Mesodermal cell (in vitro differentiated cells): ENCODE measurements around the gene MZT2B.
"Not testable (repeated sequence)": the region's sequence is repeated elsewhere in the genome, so short reads cannot be mapped to it uniquely, and the experiment has no call there.

Experiments
- H3K27ac ChIP-seq: 2 replicates; pipeline ENCODE4 v1.7.0; 2013; ENCODE audit warnings: mild to moderate bottlenecking, low read depth, low read length, moderate library complexity; ENCODE audit not compliant: severe bottlenecking
- H3K36me3 ChIP-seq: 2 replicates; pipeline ENCODE4 v1.7.1; 2013; ENCODE audit warnings: mild to moderate bottlenecking, low read length, moderate library complexity; ENCODE audit not compliant: control insufficient read depth, insufficient read depth
- H3K4me1 ChIP-seq: one replicate; pipeline ENCODE4 v1.7.1; 2013; ENCODE audit warnings: mild to moderate bottlenecking, low read length; ENCODE audit not compliant: insufficient read depth, control insufficient read depth, poor library complexity, severe bottlenecking
- H3K4me3 ChIP-seq: 2 replicates; pipeline ENCODE4 v1.7.0; 2013; ENCODE audit warnings: low read length, control low read depth, mild to moderate bottlenecking; ENCODE audit not compliant: insufficient read depth, poor library complexity, severe bottlenecking; ENCODE audit errors: extremely low read depth
- H3K9me3 ChIP-seq: 2 replicates; pipeline ENCODE4 v1.7.1; 2013; ENCODE audit warnings: mild to moderate bottlenecking, low read length, moderate library complexity; ENCODE audit not compliant: control insufficient read depth
- WGBS, 2 experiments: methylation state at CpG; one replicate each; pipeline ENCODE4 v1.1.5; 2013; ENCODE audit warnings: missing lambda C conversion rate in 2 of 2; ENCODE audit not compliant: insufficient coverage in 2 of 2; 5-methylcytosine and 5-hydroxymethylcytosine counted together

The MZT2B gene

DNA sequence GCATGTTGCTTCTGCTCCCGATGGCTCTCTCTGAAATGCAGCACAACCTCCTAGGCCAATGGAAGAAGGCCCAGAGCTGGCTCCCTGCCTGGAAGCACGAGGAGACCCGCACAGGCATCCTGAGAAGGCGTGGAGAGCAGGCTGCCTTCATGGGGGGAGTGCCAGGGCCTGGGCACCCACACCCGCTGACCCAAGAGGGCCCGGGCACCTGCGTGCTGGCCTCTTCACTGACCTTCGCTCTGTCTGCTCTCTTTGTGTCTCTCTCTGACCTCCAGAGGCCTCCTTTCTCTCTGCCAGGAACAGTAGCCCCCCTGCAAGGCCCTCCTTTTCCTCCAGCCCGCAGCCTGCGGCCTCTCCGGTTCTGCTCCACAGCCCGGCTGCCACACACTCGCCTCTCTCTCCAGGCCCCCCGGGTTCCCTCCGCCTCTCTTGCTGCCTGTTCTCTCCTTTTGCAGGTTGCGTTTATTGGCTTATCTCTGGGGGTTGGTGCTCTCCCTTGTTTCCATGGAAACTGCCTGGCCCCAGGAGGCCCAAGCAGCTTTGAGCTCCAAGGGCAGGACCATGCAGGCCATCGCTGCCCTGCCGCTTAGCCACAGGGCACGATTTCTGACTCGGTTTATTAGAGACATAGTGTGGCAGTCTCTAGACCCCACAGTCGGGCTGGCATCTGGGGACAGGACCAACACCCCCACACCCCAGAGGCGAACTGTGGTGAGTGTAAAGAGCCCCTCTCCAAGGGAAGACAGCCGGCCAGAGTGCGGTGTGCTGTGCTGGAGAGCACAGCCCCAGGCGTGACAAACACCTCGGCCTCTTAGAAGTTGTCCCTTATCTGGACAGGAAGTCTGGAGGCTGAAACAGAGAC is 1.7 kb downstream of the MZT2B start:
- 76 to 87% methylated on average over 18 to 23 of the region's 26 CpGs for WGBS, 2 experiments
- Histone ChIP-seq H3K9me3 (no peaks in the 10 kb centered on the region), H3K4me1 (peaks cover 13% of the 10 kb centered on the region), H3K36me3 (peaks cover 21% of the 10 kb centered on the region), H3K4me3 (peak overlapping the region; percentile 86), H3K27ac (no peak overlapping the region)

DNA sequence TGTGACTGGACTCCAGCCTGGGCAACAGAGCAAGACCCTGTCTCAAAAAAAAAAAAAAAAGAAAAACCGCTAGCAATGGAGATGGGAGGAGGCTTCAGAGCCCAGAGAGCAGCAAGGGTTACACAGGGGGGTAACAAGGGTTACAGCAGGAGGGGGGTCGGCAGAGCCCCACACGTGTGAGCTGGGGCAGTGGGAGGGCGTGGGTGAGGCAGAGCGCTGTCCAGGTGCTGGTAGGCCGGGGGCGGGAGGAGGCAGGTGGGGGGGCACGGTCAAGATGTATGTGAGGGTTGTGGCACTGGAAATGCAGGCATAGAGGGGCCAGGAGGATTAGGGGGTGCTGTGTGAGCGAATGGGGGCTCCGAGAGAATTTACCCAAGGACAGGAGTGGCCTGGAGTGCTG is 3.4 kb downstream of the MZT2B start:
- Histone ChIP-seq H3K4me1 (peaks cover 13% of the 10 kb centered on the region), H3K27ac (no peak overlapping the region), H3K9me3 (no peaks in the 10 kb centered on the region), H3K36me3 (peaks cover 10% of the 10 kb centered on the region), H3K4me3 (no peak overlapping the region)
- WGBS, 2 experiments, result 86 to 97% methylated on average over 4 to 10 of the region's 10 CpGs

DNA sequence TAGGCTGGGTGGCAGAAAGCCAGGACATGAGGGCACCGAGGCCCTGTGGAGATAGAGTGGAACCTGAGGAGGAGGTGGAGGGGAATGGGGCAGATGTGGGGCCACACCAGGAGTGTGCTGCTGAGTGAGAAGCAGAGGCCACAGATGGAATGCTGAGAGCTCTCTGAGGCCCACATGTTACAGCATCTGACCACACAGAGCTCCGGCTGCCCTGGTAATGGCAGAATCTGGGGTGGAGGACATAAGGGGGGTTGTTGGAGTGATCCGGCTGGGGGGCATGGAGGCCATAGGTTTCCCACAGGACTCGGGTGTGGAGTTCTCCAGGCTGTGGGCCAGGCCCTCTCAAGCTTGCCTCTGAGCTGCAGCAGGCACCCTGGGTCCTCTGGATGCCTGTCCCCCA is 3.8 kb downstream of the MZT2B start:
- H3K4me1 ChIP-seq, result peaks cover 13% of the 10 kb centered on the region
- WGBS, 2 experiments, result 90 to 97% methylated on average over 2 to 3 of the region's 4 CpGs
- no peaks in the 10 kb centered on the region for H3K9me3 ChIP-seq
- no peak overlapping the region for H3K27ac ChIP-seq
- peaks cover 12% of the 10 kb centered on the region for H3K36me3 ChIP-seq
- H3K4me3 ChIP-seq, result no peak overlapping the region

DNA sequence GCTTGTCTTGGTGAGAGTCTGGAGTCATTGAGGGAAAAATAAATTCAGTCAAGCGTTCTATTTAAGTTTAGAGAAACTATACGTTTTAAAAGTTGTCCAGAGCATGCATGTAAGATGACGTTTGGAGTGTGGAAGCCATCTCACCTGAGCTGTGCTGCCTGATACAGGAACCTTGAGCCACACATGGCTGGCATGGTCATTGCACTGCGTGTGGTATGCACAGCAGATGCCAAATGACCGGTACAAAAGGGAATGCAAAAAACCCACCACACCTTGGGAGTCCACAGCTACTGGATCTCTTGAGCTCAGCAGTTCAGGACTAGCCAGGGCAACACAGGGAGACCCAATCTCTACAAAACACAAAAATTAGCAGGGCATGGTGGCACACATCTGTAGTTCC is 4.3 kb downstream of the MZT2B start:
- Histone ChIP-seq H3K36me3 (peaks cover 13% of the 10 kb centered on the region), H3K27ac (no peak overlapping the region), H3K4me1 (peaks cover 13% of the 10 kb centered on the region), H3K4me3 (no peak overlapping the region), H3K9me3 (no peaks in the 10 kb centered on the region)
- 97% methylated on average over 4 to 5 of the region's 5 CpGs for WGBS, 2 experiments

DNA sequence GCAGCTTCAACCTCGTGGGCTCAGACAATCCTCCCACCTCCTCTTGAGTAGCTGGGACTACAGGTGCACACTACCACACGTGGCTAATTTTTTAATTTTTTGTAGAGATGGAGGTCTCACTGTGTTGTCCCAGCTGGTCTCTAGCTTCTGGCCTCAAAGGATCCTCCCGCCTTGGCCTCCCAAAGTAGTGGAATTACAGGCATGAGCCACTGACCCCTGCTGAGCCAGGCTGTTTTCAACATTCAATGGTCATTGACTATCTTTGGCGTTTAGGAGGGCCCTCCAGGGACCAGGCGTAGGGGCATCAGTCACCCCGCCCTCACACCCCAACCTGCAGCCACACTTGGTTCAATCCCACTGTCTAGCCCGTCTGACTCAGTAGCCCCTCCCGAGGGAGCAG is 5.2 kb downstream of the MZT2B start:
- no peaks in the 10 kb centered on the region for H3K9me3 ChIP-seq
- peaks cover 13% of the 10 kb centered on the region for H3K4me1 ChIP-seq
- peaks cover 13% of the 10 kb centered on the region for H3K36me3 ChIP-seq
- no peak overlapping the region for H3K4me3 ChIP-seq
- 72 to 97% methylated on average over 3 of the region's 8 CpGs for WGBS, 2 experiments
- no peak overlapping the region for H3K27ac ChIP-seq

DNA sequence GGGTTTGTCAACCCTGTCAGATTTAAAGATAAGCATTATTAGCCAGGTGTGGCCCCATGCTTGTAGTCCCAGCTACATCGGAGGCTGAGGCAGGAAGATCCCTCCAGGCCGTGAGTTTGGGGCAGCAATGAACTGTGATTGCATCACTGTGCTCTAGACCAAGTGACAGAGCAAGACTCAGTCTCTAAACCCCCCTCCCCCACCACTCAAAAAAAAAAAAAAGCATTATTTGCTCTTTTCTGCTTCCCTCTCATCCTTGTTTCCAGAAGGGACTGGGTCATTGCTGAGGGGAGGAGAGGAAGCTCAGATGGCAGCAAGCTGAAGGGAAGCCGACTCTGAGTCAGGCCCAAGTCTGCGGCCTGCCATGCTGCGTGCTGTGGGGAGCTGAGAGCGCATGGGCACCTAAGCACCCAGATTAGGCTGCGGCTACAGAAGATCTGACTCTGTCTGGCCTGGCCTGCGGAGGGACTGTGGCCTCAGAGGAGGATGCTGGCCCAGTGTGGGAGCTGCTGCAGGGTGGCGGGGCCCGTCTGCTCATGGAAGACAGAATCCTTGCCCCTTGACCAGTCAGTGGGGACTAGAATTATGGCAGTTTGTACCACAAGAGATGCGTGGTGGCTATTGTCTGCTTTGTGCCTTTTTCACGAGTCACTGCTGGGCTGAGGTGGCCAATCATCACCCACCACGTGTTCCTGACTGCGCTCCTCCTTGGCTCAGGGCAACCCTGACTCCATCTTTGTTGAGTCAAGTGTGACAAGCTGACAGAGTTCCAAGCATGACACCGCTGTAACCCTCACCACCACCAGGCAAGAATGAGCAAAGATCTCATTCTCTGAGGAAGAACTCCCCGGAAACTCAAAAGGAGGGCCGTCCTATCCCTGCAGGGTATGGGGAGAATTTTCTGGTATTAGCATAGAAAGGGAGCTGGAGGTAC is 6.1 kb downstream of the MZT2B start:
- peaks cover 13% of the 10 kb centered on the region for H3K36me3 ChIP-seq
- H3K4me3 ChIP-seq, H3K27ac ChIP-seq, H3K9me3 ChIP-seq: not testable (repeated sequence)
- peaks cover 13% of the 10 kb centered on the region for H3K4me1 ChIP-seq
- WGBS, 2 experiments, result 94 to 97% methylated on average over 16 of the region's 17 CpGs

DNA sequence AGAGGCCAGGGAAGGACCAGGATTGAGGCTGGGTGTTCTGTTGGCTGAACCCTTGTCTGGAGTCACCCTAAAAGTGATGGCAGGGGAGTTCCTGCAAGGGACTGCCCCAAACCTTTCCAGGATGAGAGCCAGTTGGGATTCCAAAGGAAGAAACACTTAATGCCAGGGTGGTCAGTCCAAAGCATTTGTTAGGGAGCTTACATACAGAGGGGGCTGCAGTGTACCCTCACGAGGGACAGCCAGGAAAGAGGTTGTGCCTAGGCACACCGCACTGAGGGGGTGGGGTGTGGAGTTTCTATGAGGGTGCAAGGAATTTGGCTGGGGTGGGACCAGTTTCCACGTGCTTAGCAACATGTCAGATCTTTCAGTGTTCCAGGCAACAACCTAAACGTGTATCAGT is 6.9 kb downstream of the MZT2B start:
- H3K4me1 ChIP-seq, H3K27ac ChIP-seq, H3K36me3 ChIP-seq, H3K9me3 ChIP-seq, H3K4me3 ChIP-seq: not testable (repeated sequence)
- WGBS, 2 experiments, result 80% methylated on average over 1 of the region's 4 CpGs; no CpG with 5 or more reads in 1 of the 2 experiments

DNA sequence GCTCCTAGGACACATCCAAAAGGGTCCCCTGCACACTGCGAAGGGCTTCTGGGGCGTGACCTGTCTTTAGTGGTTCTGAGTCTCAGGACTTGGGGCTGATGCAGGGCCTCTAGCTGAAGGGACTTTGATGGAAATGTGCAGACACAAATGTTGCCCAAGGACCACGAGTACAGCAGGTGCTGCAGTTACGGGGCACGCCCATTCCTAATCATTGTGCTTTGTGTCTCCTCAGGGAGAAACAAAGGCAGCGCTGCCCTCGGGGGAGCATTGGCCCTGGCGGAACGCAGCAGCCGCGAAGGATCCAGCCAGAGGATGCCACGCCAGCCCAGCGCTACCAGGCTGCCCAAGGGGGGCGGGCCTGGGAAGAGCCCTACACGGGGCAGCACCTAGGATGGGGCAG is 8.2 kb downstream of the MZT2B start:
- H3K4me3 ChIP-seq, result no peak overlapping the region
- peaks cover 3% of the 10 kb centered on the region for H3K36me3 ChIP-seq
- peaks cover 4% of the 10 kb centered on the region for H3K4me1 ChIP-seq
- H3K9me3 ChIP-seq, result no peaks in the 10 kb centered on the region
- WGBS, 2 experiments, result 97% methylated on average over 13 to 15 of the region's 15 CpGs
- H3K27ac ChIP-seq, result no peak overlapping the region

DNA sequence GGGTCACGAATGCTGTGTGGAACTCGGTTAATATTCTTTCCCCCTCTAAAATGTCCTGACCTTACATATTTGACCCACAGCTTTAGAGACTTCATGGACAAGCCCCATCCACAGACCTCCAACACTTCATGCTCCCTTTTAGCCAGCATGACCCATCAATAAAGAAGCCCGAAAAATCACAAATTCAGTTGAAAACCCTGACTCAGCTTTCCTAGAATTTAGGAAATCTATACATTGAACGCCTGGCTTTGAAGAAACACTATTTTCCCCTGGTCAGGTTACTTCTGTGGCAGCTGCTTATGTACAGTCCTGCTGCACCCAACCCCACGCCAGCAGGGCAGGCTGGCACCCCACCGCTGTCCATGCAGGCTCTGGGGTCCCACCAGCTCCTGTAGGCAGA is 9.3 kb downstream of the MZT2B start:
- WGBS, 2 experiments, result 89 to 95% methylated on average over 4 to 6 of the region's 6 CpGs
- H3K27ac ChIP-seq, H3K4me1 ChIP-seq, H3K9me3 ChIP-seq, H3K4me3 ChIP-seq, H3K36me3 ChIP-seq: not testable (repeated sequence)

DNA sequence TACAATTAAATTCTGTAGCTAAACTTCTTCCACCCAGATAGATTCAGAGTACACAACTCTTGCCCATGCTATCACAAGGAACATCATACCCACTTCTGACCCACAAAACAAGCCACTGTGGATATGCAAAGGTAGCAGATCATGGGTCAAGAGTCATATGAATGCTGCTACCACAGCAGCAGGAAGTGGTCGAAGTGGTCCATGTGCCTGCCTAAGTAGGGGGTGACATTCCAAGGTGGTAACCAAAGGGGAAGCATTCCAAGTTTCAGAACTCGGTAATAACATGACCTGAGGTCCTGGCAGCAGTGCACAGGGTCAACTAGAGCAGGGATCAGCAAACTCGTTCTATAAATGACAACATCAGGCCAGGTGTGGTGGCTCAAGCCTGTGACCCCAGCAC is 10.4 kb downstream of the MZT2B start:
- H3K4me3 ChIP-seq, H3K36me3 ChIP-seq, H3K27ac ChIP-seq, H3K4me1 ChIP-seq, H3K9me3 ChIP-seq: not testable (repeated sequence)
- WGBS, 2 experiments, result 68 to 77% methylated on average over 2 to 3 of the region's 3 CpGs
